Pons (tissue), 1 donor: ENCODE data around the gene FMC1.
"Not testable (repeated sequence)": the region's sequence is repeated elsewhere in the genome, so short reads cannot be mapped to it uniquely, and the experiment has no call there.

Experiments
- DNase-seq: peaks from one replicate; pipeline ENCODE4 v3.0.0-alpha.2; 2016; ENCODE audit warnings: low spot score

Gene FMC1, protein sequence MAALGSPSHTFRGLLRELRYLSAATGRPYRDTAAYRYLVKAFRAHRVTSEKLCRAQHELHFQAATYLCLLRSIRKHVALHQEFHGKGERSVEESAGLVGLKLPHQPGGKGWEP

DNA sequence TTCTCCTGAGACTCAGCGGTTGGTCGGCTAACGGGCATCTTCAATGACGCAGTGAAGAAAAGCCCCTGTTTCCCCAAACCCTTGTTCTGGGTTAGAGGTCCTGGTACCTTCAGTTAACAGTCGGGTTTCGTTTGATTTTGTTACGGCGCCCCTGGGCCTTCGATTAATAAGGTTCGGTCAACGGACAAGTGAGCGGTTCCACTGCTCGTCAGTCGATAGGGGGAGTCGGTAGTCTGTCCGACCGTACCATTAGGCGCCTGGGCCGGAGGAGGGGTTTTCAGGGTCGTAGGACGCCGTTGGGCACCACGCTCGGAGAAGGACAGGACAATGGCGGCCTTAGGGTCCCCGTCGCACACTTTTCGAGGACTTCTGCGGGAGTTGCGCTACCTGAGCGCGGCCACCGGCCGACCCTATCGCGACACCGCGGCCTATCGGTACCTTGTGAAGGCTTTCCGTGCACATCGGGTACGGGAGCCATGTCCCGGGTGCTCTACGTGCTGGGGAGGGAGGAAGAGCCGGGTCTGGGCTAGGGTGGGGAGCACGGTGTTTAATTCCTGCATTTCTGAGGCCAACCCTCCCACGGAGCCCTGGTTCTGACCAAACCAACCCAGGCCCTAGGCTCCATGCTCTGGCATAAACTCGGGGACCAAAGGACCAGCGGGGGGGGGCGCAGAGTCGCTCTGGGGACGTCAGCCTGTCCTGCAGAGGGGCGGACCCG lies at the start of gene FMC1:
TSS of gene FMC1 (plus strand) at position 280 of the 718 bp plus-strand sequence. CDS start at position 328, 48 bp downstream.
- peak; percentile 93 for DNase-seq

DNA sequence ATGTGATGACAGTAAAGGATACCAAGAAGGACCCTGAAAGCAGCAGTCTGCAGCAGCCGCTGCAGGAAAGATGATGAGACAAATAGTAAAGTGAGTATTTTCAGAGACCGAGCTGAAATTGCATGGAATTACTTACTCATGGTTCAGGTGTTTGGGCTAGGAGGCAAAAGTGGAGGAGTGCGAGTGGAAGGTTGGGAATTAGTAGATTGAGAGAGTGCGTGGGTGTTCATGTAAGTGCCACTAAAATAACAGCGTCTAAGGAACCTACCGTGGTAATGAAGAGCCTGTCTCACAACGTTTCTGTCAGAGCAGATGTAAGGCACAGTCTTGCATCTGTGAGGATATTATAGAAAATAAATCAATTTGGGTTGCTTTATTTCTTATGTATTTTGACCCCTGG lies 48.3 kb upstream of the FMC1 start:
- no peak for DNase-seq

DNA sequence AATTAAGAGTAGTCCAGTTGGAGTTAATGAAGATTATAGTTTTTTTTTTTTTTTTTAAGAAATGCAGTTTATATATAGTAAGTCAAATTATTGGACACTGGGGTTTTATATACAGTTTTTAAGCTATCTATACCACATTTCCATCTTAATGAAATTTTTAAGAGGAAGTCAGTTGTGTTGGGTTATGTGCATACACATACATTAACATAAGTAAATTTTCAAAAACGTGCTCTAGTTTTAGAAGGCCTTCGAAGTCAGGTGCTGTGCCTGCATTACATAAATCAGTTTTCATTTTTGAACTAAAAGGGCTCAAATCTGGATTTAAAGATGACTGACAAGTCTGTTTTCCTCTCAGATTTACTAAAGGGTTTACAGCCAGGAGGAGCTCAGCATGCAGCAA lies 47.6 kb upstream of the FMC1 start:
- DNase-seq = no peak

DNA sequence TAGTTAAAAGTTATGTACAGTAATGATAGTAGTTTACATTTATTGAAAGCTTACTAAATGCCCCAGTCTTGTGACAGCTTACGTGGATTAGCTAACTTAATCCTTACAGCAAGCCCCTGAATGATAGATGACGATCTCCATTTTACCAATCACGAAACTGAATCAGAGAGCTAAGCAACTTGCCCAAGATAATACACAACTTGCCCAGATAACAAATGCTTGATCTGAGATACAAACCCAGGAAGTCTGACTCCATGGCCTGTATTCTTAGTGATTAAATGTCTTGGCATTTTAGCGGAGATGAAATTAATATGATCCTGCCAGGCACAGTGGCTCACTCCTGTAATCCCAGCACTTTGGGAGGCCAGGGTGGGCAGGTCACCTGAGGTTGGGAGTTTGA lies 46.9 kb upstream of the FMC1 start:
- DNase-seq = no peak

DNA sequence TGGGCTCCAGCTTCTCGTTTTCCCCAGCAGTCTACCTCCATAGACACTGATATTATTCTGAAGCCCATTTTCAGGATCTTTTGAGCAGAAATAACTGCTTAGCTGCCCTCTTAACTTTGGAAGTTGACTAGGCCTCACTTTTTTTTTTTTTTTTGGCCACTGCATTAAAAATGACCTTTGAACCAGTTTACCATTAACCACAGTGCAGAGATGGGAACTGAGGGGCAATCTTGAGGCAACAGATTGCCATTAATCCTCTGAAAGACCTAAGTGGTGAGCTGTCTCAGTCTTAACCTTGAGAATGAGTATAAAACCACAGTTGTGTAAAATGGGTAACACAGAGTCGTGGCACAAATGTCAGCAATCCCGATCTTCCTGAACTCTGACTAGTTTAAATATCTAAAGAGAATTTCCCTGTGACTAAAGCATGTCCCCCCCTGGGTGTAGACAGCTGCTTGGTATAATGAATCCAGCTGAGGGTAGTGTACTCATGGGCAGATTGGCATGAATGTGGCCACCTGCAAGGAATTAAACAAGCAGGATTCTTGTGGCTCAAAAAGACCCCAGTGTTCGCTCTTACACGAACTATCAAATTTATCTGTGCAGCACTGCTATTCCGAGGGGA lies 46.1 kb upstream of the FMC1 start:
- no peak for DNase-seq

DNA sequence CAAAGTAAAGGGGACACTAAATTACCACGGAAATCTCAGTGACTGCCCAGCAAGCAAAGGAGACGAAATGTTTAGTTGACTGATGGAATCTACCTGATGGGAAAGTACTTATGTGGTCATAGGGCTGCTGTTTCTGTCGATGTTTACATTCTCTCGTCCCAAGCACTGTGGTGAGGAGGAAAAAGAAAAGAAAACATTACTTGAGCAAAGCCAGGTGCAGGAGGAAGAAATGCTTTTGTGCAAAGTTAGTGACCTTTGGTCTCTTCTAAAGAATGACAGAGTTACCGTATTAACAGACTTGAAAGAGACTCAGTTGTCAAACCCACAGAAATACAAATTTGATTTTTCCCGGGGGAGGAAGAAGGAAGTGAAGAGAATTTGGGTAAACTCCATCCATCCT lies 43.3 kb upstream of the FMC1 start:
- DNase-seq = no peak

DNA sequence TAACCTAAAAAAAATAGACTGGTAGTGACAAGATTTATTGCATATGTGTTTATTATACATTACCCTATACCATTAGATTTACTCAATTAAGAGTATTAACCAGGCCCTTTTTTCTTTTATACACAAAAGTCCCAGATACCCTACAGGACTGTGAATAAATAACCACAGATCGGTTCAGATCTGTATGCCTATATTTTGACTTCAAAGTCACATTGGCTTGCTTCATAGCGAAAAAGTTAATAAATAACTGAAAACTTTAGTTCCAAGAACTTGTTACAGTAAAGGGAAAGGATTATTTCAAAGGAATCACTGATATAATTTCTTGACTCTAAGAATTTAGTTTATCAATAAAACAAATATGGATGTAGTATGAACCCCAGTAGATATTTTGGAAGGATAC lies 41.8 kb upstream of the FMC1 start:
- DNase-seq = no peak

DNA sequence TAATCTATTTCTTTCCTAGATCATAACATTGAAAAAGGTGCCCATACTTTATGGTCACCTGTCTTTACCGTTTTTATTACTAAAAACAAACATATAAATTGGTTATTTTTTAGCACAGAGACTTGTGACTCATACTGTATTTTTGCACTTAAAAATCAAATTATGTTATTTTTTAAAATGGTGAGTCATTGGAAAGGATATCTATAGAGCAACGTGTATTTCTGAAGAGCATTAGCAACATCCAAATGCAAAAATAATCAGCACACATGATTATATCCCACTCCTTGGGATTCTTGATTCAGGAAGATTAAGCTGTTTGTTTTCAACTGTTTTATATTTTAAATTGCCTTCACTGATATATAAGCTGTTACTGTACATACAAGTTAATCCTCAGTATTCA lies 40.7 kb upstream of the FMC1 start:
- DNase-seq = no peak

DNA sequence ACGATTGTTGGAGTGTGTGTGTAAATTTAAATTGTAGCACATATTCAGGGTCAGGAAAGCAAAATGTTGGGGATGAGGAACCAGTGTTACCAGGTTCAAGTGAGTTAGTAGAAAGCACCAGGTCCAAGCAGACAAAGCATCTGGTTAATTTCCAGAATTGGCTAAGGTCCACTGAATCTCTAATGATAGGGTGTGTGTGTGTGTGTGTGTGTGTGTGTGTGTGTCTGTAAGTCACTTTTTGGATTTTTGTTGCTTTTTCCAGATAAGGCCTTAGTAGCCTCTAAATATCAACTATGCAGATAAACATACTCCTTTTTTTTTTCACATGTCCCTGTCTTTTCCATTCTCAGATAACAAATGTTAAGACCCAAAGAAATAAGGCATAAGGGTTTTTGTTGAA lies 36.6 kb upstream of the FMC1 start:
- no peak for DNase-seq

DNA sequence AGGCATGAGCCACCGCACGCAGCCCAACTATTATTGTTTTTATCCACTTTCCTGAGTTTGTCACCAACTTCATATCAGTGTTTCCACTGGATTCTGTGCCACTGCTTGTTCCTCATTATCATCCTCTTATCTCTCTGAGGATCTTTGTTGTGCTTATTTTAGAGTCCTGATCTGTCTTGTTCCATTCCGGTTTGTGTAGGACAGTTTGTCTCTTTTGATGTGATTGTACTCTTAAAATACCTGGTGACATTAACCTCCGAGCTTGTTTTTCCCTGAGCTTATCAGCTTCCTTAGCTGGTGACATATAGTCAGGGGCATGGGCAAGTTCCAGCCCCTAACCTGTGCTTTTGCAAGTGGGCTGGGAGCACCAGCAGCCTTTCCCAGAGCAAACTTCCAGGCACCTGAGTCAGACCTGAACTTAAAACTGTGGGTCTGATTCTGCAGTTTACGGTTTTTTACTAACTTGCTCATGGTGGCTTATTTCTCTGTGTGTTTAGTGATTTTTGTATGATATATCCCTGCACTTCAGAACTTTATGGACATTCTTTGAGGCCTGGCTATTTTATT lies 23.1 kb upstream of the FMC1 start:
- no peak for DNase-seq

DNA sequence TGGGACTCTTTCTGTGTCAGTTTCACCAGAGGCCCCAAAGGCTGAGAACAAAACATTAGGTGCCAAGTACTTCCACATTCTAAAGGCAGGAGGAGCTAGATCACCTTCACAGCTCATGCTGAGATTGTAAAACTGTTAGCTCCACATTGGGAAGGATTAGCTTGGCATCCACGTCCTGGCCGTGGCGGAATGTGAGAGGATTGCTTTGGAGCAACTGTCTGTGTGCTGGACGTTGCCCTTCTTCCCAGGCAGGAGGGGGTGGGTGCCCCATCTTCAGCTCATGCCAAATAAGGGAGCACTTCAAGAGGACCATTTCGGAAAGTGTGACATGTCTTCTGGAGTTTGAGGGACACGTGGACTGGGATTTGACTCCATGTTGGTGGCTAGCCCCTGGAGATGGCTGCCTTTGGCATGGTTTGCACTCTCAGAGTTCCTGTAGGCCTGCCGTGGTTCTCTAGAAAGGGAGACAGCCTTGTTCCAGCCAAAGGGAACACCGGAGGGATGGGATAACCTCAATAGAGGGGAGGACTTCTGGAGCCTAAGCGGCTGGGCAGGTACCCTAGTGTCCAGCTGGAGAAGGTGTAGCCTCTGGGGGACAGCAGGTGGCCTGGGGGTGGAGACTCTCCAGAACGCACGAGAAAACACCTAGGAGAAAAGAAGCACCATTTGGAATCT lies 19.9 kb upstream of the FMC1 start:
- DNase-seq = no peak

DNA sequence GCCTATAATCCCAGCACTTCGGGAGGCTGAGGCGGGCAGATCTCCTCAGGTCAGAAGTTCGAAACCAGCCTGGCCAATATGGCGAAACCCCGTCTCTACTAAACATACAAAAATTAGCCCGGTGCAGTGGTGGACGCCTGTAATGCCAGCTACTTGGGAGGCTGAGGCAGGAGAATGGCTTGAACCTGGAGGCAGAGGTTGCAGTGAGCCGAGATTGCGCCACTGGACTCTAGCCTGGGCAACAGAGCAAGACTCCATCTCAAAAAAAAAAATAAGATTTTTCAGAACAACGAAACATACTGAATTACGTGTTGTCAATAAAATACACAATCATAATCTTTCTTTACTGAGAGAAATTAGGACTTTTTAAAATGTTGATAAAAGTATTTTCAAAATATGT lies 16.4 kb upstream of the FMC1 start:
- DNase-seq = not testable (repeated sequence)

DNA sequence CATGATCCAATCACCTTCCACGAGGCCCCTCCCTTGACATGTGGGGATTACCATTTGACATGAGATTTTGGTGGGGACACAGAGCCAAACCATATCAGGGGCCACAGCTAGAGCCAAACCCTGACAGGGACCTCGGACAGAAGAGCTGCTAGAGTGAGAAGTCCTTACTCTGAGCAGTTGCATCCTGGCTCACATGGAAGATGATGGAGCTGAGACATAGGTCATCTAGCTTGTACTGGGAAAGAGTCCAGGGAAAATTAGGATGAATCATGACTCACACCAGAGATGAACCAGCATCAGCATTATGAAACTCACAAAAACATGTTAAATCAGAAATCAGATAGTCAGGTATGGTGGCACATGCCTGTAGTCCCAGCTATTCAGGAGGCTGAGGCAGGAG lies 12.8 kb upstream of the FMC1 start:
- no peak for DNase-seq

DNA sequence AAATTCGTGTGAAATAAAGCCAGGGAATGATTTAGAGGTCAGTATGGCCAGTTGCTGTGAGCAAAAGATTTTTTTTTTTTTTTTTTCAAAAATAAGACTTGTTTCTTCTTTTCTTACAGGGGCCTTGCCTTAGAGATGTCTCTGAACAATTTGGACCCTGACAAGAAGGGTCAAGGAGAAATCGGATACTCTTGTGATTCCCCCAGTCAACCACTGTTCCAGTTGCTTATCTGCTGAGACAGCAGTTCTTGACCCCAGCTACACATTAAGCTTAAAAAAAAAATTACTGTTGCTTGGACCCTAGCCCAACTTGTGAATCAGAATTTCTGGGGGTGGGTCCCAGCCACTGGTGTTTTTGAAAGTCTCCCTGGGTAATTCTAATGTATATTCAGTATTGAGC lies 12.0 kb upstream of the FMC1 start:
- DNase-seq = no peak

DNA sequence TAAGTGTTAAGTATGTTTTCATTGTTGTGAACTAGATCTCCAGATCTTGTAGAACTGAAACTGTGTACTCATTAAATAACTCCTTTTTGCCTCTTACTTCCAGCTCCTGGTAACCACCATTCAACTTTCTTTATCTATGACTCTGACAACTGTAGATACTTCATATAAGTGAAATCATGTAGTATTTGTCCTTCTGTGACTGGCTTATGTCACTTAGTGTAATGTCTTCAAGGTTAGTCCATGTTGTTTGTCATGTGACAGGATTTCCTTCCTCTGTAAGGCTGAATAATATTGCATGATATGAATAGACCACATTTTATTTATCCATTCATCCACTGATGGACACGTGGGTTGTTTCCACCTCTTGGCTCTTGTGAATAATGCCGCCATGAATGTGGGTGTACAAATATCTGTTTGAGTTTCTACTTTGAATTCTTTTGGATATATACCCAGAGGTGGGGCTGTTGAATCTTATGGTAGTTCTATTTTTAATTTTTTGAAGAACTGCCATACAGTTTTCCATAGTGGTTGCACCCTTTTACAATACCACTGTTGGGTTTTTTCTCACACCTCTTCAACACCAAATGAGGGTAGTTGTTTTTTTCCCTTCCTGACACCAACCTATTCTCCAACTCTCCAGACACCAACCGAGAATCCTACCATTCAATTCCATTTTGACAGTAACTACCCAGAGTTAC lies 10.7 kb upstream of the FMC1 start:
- no peak for DNase-seq

DNA sequence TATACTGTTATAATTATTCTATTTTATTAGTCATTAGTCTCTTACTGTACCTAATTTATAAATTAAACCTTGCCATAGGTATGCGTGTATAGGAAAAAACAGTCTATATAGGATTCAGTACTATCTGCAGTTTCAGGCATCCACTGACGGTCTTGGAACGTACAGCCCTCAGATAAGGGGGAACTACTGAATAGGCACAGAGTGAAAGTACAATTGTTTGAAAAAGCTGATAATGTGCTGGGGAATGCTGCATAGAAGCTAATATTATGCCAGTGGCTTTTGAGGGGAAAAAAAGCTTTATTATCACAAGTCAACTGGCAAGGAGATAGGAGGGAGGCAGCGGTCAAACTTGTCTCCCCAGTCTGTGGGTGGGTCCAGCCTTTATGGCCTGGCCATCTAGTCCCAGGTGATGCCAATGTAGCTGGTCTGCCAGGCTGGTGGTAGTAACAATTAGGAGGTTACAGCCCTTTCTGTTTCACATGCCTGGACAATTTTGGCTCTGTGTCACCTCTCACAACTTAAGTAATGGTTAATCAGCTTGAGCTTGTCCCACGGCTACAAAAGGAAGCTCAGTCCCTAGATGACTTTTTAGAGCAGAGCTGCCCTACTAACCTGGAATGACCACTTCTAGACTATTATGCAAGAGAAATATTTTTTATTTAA lies 8.3 kb upstream of the FMC1 start:
- no peak for DNase-seq

DNA sequence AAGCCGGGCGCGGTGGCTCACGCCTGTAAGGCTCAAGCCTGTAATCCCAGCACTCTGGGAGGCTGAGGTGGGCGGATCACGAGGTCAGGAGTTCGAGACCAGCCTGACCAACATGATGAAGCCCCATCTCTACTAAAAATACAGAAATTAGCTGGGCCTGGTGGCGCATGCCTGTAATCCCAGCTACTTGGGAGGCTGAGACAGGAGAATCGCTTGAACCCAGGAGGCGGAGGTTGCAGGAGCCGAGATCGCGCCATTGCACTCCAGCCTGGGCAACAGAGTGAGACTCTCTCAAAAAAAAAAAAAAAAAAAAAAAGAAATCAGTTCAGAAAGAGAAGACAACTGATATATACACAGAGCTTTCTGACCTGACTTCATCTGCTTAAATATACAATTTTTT lies 7.7 kb upstream of the FMC1 start:
- DNase-seq = not testable (repeated sequence)

DNA sequence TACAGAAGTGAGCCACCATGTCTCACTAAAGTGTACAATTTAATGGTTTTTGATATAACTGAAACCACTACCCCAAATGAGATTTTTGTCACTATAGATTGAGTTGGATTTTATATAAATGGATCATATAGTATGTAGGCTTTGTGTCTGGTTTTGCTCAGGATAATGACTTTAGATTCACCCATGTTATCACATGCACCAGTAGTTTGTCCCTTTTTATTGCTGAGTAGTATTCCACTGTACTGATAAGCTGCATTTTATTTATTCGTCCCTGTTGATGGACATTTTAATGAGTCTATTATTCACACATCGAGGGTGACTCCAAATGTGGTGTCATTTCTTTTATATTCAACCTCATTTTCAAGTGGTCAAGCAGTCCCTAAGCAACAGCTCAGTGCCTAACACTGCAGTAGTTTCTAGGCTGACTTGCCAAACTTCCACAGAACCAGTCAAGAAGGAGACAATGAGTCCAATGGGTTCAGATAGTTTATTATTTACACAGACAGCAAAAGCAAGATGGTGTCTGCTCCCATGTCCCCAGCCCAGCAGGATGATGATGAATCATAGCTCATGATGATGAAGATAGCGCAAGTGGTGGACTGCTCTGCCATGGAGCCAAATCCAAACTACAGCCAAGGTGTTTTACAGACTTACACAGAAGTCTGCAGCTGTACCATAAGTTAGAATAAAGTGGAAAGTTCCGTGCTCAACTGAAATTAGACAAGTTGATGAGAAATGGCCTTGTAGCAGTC lies 6.6 kb upstream of the FMC1 start:
- no peak for DNase-seq

DNA sequence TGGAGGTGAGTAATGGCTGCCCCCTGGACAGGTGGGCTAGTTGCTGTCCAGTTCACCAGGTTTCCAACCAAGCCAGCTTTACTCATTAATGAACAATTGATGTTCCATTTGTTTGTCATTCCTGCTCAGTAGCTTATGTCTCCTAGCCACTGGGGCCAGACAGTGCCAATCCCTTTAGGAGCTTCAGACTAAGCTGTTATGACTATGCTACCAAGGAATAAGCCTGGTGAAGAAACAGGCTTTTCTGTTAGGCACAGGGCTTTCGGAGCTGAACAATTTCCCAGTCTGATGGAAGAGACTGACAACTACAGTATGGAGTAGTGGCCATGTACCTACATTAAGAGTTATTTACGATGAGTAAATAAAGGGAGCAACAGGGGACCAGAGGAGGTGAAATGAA lies 2.1 kb upstream of the FMC1 start:
- no peak for DNase-seq

DNA sequence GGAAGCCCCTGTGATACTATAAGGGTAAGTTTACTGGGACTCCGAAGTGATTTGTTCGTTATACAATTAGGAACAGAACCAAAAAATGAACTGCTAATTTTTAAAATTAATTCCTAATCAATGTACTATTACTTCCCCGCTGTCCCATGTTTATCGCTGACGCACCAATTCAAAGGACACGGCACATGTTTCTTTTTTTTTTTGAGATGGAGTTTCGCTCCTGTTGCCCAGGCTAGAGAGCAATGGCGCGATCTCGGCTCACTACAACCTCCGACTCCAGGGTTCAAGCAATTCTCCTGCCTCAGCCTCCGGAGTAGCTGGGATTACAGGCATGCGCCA lies 1.5 kb upstream of the FMC1 start:
- no peak for DNase-seq
